ENCODE results near the gene KIAA0319L.
A peak's percentile ranks its signal among the peaks of the same experiment; 100 is the strongest.
"Not testable (repeated sequence)": the region's sequence is repeated elsewhere in the genome, so short reads cannot be mapped to it uniquely, and the experiment has no call there.

The KIAA0319L gene

GRCh38 chr1:35481229-35481628 is 76.0 kb downstream of the KIAA0319L start:
- DNase-seq = no peak

DNA sequence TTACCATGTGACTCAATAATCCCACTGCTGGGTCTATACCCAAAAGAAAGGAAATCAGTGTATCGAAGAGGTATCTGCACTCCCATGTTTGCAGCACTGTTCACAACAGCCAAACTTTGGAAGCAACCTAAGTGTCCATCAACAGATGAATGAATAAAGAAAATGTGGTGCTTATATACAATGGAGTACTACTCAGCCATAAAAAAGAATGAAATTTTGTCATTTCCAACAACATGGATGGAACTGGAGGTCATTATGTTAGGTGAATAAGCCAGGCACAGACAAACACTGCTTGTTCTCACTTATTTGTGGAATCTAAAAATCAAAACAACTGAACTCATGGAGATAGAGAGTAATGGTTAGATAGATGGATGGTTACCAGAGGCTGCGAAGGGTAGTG is 79.3 kb downstream of the KIAA0319L start:
- no peak for DNase-seq

- no peak for DNase-seq
Observed at GRCh38 chr1:35475856-35476674, 81.1 kb downstream of the KIAA0319L start.

DNA sequence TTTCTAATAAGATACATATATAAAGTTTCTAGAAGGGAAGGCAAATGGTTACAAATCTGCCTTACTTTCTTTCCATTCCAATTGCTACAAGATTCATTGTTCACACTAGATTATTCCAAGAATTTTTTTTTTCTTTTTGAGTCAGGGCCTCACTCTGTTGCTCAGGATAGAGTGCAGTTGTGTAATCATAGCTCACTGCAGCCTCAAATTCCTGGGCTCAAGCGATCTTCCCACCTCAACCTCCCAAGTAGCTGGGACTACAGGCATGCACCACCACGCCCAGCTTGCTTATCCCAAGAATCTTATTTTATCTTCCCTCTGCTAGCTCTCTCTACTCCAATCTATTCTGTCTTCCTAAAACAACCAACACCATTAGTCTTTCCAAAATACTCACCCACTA is 81.8 kb downstream of the KIAA0319L start:
- DNase-seq = no peak

DNA sequence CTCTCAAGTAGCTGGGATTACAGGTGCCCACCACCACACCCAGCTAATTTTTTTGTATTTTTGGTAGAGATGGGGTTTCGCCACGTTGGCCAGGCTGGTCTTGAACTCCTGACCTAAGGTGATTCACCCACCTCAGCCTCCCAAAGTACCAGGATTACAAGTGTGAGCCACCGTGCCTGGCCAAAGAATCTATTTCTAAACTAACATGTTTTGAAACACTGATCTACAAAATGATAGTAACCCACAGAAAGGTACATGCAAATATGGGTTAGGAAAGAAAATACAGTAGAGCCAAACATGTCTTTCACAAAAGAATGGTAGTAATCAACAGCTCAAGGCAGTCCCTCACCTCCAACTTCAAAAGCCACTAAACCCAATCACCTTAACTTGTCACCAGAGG is 84.0 kb downstream of the KIAA0319L start:
- not testable (repeated sequence) for DNase-seq

DNA sequence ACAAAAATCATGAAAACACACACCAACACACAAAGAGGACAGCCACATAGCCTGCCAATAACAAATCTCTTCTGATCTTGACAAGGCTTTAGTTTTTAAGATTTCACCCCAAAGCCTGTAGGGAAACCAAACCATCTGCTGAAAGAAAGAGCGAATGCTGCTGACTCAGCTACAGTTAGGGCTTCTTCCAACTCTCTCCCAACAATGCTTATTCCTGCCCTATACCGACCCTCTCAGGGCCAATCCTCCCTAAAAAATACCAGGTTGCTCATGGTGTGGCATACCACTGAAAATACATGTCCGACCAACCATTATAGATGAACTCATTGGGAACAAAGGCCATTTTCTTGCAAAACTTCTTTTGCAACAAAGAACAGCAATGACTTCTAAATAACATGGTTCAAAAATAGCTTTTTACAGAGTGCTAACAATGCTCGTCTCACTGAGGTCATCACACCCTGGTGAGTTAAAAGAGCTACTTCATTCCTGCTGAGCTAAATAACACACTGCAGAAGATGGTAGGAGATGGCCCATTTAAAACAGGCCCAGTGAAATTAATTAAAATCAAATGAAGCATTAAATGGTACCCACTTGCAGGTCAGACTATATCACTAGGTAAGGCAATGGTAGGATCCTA is 86.1 kb downstream of the KIAA0319L start:
- DNase-seq = no peak

DNA sequence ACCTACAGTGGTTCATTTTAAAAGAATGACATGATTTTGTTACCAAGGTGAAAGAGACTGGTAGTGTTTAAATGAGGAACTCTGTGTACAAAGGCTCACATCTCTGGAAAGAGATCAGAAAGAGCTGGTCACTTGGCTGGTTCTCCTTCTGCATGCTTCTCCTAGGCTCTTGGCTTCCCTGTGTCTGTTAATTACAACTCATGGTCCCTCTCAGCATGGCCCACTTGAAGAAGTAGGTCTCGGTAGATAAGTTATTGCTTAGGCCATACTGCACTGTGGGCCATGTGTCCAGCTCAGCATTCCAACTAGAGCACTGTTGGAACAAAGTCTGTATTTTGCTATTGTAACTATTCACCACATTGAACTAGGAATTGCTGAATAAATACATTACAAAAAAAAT is 91.1 kb downstream of the KIAA0319L start:
- no peak for DNase-seq

GRCh38 chr1:35463749-35464148 is 93.5 kb downstream of the KIAA0319L start:
- not testable (repeated sequence) for DNase-seq

DNA sequence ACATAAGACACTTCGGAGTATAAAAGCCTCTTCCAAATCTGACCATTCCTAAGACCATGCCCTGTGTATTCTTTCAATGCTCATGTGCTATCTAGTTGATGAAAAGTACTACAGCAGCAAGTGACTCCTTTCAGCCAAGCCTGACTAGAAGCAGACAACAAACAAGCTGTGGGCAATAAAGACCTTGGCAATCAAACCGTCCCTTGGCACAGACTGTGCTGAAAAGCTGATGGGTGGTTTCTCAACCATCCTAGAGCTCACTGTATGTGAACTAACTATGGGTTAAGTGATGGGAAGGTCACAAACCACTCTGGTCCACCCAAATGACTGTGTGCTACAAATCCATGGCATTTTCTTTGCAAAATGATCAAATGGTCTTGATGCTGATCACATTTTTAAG is 94.0 kb downstream of the KIAA0319L start:
- DNase-seq = no peak

DNA sequence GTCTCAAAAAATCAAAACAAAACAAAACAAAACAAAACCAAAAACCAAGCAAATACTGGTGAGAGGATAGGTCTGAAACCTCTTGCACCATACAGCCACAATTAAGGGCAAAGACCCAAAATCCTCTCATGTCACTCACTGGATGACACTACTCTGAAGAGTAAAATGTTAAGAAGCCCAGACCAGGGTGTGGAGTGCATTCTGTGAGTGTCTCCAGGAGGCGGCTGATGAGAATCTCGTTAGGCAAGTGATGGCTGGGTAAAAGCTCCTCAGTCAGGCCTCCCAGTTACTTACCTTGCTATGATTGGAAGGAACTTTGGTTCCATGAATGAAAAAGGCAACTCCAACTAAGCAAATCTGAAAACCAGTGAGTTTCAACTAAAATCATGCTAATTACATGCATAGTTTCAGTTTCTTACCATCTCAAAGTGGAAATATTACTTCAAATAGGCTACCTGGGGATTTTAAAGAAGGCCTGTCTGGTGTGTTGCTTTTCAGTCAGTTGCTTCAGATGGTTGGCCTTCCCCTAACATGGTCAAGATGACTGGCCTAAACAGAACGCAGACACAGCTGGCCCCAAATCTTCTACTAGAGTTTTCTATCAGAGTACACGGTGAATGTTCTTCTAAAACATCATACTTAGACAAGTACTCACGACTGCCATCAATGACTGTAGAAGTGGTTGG is 95.1 kb downstream of the KIAA0319L start:
- DNase-seq = no peak

DNA sequence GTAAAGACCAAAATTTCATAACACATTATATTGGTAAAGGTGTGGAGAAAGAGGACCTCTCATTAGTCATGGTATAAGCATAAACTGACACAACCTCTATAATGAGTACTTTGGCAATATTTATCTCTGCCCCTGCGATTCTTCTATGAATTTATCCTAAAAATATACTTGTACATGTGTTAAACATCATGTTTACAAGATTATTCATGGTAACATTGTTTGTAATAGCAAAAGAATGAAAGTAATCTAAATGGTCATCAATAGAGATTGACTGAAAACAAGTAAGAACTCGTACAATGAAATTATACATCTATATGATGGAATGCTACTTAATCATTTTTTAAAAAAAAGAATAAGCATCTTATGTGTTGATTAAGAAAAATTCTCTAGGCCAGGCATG is 96.4 kb downstream of the KIAA0319L start:
- DNase-seq = no peak

- DNase-seq = peak; percentile 79 to 87 (median 85)
Observed at GRCh38 chr1:35454616-35455015, 102.6 kb downstream of the KIAA0319L start.

DNA sequence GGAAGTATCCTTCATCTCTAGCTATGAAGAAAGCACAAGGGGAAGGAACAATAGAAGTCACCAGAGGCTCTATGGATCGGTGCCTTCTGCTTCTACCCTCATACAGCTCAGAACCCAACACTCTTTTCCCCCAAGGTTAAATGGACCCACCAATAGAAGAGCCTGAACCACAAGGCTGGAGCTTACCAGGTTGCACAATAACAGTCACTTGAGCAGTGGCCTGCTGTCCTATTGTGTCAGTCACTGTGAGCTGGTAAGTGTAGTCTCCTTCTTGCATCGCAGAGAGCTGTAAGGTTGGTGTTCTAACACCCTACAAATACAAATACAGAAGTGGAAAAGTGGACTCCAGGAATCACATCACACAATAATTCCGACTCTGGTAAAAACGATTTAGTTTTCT is 103.0 kb downstream of the KIAA0319L start:
- DNase-seq = peak; percentile 61 to 66 (median 65)

DNA sequence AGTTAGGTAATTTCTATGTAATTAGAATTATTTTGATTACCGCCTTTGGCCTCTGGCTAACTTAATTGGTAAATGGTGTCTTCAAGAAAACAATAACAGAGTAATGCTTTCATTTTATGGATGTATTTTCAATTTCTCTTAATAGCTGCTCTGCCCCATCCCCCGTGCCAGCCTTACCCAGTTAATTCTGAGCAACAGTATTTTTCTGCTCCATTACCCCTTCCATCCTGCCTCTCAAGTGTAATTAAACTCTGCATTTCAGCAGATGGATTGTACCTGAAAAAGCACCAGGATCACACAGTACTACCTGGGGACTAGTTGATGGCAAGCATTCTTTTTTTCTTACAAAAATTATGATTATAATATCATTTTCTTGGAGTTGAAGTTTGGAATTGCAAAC is 104.2 kb downstream of the KIAA0319L start:
- DNase-seq = no peak

GRCh38 chr1:35452106-35452774 is 105.0 kb downstream of the KIAA0319L start:
- peak; percentile 45 to 52 (median 47) for DNase-seq

GRCh38 chr1:35451125-35451528 is 106.1 kb downstream of the KIAA0319L start:
- DNase-seq = peak; percentile 76 to 85 (median 84)

DNA sequence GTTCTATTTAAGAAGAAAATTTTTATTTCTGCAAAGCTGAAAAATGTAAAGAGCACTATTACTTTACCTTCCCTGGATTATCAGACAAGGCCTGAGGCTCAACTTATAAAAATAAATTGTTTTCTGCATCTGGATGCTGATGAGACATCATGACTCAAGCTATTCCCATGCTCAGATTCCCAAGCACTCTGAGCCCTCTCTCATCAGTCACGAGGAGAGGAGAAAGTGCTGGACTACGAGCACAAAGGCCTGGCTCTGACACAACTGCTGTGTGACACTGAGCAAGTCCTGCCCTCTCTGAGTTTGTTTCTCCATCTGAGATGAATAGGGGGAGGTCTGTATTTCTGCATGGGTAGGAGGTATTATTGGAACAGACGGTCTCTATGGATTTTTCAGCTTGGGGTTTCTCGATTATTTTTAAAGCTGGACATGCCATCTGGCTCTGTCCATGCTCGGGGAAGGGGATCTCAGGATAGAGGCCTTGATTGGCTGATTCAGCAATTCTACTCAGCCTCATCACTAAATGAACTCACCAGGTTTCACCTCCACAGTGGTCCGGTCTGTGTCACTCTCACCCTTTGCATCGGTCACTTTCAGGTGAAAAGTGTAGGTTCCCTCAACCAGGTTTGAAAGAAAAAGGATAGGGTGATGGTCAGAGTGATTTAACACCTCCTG is 107.7 kb downstream of the KIAA0319L start:
- peak; percentile 41 to 67 (median 63) for DNase-seq

DNA sequence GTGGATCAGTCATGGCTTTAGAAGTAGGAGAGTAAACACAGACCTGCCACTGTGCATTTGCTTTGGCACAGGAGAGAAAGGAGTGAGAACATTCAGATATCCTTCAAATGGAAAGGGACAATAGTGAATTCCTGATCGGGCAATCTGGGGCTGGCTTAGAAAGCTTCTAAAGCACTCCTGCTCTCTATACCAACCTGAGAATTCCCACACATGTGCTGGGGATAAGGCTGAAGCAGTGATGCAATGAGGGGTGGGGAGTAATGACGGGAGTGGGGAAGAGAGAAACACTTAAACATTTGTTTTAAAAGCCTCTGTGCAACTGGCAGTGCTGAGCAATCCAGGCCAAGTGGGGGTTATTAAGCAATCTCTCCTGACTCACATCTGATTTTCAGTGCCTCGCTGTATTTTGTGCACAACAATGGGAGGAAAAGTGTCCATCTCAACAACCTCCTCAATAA is 108.8 kb downstream of the KIAA0319L start:
- DNase-seq = peak in 2 of 3 donors; percentile 87 to 90

- DNase-seq = peak; percentile 59 to 79 (median 71)
Observed at GRCh38 chr1:35447278-35447677, 109.9 kb downstream of the KIAA0319L start.

DNA sequence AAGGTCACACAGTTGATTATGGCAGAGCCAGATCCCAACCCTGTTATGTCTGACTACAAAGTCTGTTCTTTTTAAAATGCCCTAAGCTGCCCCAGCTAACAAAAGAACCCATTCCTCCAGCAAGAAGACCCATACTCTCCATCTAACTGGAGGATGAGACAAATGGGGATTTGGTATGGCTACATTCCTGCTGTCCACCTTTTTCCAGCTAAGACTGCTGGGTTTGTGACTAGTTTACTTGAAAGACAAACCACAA is 112.8 kb downstream of the KIAA0319L start:
- no peak for DNase-seq

DNA sequence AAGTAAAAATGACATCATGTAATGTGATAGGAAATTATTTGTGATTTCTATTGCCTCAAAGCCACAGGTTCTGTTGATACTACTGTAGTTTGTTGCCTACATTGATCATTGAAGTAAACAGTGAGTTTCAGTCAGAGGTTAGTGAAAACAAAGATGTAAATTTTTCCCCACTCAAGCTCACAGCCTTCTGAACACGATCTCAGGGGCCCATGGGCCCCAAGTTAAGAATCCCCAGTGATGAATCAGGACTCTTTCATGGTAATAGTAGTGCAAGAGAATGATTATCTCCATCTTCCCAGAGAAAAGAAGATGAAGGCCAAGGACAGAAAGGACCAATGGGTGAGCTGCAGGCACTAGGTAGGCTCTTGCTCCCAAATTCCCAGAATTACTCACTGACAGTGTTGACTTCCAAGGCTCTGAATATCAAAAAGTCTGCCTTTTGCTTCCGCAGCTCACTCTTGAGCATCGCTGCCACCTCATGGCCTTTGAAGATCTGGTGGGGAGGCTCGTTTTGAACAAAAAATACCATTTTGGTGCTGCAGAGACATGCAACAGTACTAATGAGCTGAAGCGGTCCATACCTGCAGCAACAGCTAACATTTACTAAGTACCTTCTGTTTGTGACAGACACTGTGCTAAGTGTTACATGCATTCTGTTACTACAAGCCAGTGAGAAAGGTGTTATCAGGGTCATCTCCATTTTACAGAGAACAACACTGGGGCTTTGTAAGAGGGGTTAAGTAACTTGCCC is 113.3 kb downstream of the KIAA0319L start:
- no peak for DNase-seq

DNA sequence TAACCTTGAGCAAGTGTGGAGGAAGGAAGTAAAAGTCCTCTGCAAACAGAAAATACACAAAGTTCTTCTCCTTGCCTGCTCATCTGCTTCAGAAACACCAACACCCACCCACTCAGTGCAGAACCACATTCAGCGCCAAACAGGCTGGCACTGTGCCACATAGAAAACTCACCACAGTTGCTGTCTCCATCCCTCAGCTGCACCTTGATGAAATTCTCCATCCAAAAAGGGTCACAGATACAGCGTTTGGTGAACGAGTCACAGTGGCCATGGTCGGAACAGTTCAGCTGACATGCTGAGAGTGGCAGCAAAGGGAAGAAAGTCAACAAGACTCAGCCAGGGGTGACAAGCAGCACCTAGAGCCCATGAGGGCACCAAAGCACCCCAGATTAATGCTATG is 114.5 kb downstream of the KIAA0319L start:
- DNase-seq = peak in 2 of 3 donors; percentile 39 to 44
